ENCODE measurements around the gene NMT2.

- TF ChIP-seq RAD21 (conservative IDR thresholded peaks at IDR 0.05 in 1 of 2, IDR thresholded peaks at IDR 0.05 in 1 of 2), result no peak
- no peak for TF ChIP-seq SMC3 (IDR thresholded peaks at IDR 0.05)
- TF ChIP-seq NR3C1 (IDR thresholded peaks at IDR 0.05), result no peak
- TF ChIP-seq EHMT2 (IDR thresholded peaks at IDR 0.05; ENCODE audit: low read depth), result no peak
- TF ChIP-seq USF2 (IDR thresholded peaks at IDR 0.05), result no peak
- no peak for TF ChIP-seq CTCF (IDR thresholded peaks at IDR 0.05)
- TF ChIP-seq MYC (IDR thresholded peaks at IDR 0.05; ENCODE audit: borderline replicate concordance, low read length), result no peak
- no peak for TF ChIP-seq POLR2A (IDR thresholded peaks at IDR 0.05; ENCODE audit: low read length)
- no peak for TF ChIP-seq FOSB (CRISPR knock-in tag; IDR thresholded peaks at IDR 0.05)
Observed at GRCh38 chr10:15147594-15148392, 20.7 kb downstream of the NMT2 start.
